ENCODE results near the gene CEMIP2. TPM values are rescaled to one million over a fixed set of nuclear protein-coding genes. Genes with fewer than 3 reads are reported as not detected.

Gene CEMIP2
- total and polyA plus RNA-seq, 4 donors: 18.8 to 123 (median 38.6) TPM

DNA sequence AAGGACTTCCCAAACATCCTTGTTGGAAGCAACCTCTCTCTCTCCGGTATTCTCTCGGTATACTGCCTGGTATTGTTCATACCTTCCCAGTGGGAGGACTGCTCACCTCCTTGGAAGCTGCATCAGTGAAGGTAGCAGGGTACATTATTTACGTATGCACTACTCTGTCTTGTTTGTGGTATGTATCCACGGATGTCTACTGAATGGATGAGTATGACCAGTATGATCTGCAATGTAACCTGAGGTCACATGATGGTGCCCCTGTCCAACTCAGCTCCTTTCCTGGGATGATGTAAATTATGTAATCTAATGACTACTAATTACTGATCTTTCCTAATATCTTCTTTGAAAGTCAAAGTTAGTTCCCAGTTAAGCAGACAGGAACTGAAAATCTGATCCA lies 32.1 kb downstream of the CEMIP2 start:
- no peak overlapping the region for H3K9ac ChIP-seq (ENCODE audit: low read depth in 1 of 2, low read length in 2 of 2)
- H3K27me3 ChIP-seq (ENCODE audit: control insufficient read depth in 4 of 4, insufficient read depth in 4 of 4, low read length in 3 of 4): no peaks in the 10 kb centered on the region
- 94% methylated on average over 4 of the region's 4 CpGs for WGBS
- TF ChIP-seq NR2F2 (IDR thresholded peaks at IDR 0.05) (no peak), EGR1 (IDR thresholded peaks at IDR 0.05; ENCODE audit: low read depth in 2 of 2) (no peak), FOXA1 (IDR thresholded peaks at IDR 0.05) (no peak), JUND (IDR thresholded peaks at IDR 0.05) (no peak), TAF1 (conservative IDR thresholded peaks at IDR 0.05) (no peak), ZBTB33 (IDR thresholded peaks at IDR 0.05) (no peak), REST (IDR thresholded peaks at IDR 0.05) (no peak), RAD21 (IDR thresholded peaks at IDR 0.05) (no peak), ATF3 (IDR thresholded peaks at IDR 0.05) (no peak), HNF4A (conservative IDR thresholded peaks at IDR 0.05) (no peak), YY1 (IDR thresholded peaks at IDR 0.05) (no peak), HNF4G (IDR thresholded peaks at IDR 0.05) (no peak), MAX (IDR thresholded peaks at IDR 0.05) (no peak), GABPA (IDR thresholded peaks at IDR 0.05 in 1 of 2, conservative IDR thresholded peaks at IDR 0.05 in 1 of 2) (no peak), RXRA (IDR thresholded peaks at IDR 0.05) (no peak), FOXA2 (IDR thresholded peaks at IDR 0.05) (no peak), SP1 (IDR thresholded peaks at IDR 0.05) (no peak)
- TF ChIP-seq, protein P1, sequence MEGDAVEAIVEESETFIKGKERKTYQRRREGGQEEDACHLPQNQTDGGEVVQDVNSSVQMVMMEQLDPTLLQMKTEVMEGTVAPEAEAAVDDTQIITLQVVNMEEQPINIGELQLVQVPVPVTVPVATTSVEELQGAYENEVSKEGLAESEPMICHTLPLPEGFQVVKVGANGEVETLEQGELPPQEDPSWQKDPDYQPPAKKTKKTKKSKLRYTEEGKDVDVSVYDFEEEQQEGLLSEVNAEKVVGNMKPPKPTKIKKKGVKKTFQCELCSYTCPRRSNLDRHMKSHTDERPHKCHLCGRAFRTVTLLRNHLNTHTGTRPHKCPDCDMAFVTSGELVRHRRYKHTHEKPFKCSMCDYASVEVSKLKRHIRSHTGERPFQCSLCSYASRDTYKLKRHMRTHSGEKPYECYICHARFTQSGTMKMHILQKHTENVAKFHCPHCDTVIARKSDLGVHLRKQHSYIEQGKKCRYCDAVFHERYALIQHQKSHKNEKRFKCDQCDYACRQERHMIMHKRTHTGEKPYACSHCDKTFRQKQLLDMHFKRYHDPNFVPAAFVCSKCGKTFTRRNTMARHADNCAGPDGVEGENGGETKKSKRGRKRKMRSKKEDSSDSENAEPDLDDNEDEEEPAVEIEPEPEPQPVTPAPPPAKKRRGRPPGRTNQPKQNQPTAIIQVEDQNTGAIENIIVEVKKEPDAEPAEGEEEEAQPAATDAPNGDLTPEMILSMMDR (IDR thresholded peaks at IDR 0.05; ENCODE audit: low read depth, low read length, missing input control): no peak
- no peak for DNase-seq (ENCODE audit: low spot score)
- H3K27ac ChIP-seq (ENCODE audit: low read depth in 1 of 2, low read length in 2 of 2): no peak overlapping the region
- H3K4me1 ChIP-seq (ENCODE audit: control insufficient read depth in 4 of 4, insufficient read depth in 4 of 4, low read length in 3 of 4): peaks cover 4 to 13% (median 11%) of the 10 kb centered on the region in 4 donors
- H3K4me3 ChIP-seq (ENCODE audit: low read depth in 1 of 3, low read length in 3 of 3): no peak overlapping the region
- peaks cover 0 to 47% (median 30%) of the 10 kb centered on the region in 4 donors for H3K36me3 ChIP-seq (ENCODE audit: control insufficient read depth in 4 of 4, insufficient read depth in 3 of 4, low read depth in 1 of 4, low read length in 3 of 4)
- H3K9me3 ChIP-seq (ENCODE audit: control insufficient read depth in 4 of 4, low read length in 3 of 4): no peaks in the 10 kb centered on the region

Measured in liver (tissue), 9 donors.